ENCODE measurements around the gene EBF3.

EBF3 gene

DNA sequence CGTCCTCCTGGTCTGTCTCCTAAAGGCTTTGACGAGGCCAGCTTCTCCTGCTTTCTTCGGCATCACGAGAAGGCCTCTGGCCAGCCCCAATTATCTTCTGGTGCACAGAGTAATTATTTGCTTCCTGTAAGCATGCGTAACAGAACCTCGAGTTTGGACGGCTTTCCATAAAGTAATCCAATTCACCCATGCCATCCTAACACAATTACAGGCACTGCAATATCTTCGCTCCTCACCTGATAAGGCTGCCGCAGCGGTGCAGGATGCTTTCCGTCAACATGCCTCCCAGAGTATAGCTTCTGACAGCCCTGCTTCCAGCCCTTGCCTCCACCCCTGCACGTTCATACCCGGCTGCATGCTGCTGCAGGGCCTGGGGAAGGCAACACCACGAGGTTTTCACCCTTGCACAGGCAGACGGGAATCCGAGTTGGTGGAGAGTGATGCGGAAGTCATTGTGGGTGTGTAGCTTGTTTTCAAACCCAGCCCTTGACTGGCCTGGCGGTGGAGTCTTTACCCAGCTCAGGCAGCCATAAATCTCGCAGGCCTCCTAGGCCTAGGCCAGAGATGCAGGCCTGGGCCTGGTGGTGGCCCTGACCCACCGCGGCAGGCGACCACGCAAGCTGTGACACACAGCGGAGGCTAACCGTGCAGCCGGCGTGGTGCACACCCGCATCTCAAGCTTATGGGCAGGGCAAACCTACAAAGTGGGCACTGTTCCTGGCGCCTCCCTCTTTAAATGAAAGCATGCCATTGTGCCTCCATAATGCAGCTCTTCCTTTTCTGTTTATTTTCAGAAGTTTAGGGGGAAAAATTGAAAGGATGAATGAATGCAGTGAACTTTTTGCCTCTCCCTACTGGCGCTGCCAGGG lies 12.7 kb downstream of the EBF3 start:
- peaks cover 6% of the 10 kb centered on the region for H3K27me3 ChIP-seq (ENCODE audit: insufficient read depth, low read length)
- no peaks in the 10 kb centered on the region for H3K36me3 ChIP-seq (ENCODE audit: insufficient read depth, low read length)
- H3K4me1 ChIP-seq (ENCODE audit: insufficient read depth, low read length) = peaks cover 45% of the 10 kb centered on the region
- H3K4me3 ChIP-seq (ENCODE audit: low read length) = no peak overlapping the region
- H3K9me3 ChIP-seq (ENCODE audit: low read length) = no peaks in the 10 kb centered on the region
- no peak overlapping the region for H2AFZ ChIP-seq (ENCODE audit: low read depth, low read length)

- no peaks in the 10 kb centered on the region for H3K9me3 ChIP-seq (ENCODE audit: low read length)
- no peak overlapping the region for H2AFZ ChIP-seq (ENCODE audit: low read depth, low read length)
- no peaks in the 10 kb centered on the region for H3K36me3 ChIP-seq (ENCODE audit: insufficient read depth, low read length)
- peaks cover 45% of the 10 kb centered on the region for H3K4me1 ChIP-seq (ENCODE audit: insufficient read depth, low read length)
- H3K4me3 ChIP-seq (ENCODE audit: low read length) = no peak overlapping the region
- no peaks in the 10 kb centered on the region for H3K27me3 ChIP-seq (ENCODE audit: insufficient read depth, low read length)
Measured at GRCh38 chr10:129950676-129951075, 13.4 kb downstream of the EBF3 start.

- Histone ChIP-seq H3K4me1 (ENCODE audit: insufficient read depth, low read length) (peaks cover 45% of the 10 kb centered on the region), H3K36me3 (ENCODE audit: insufficient read depth, low read length) (no peaks in the 10 kb centered on the region), H3K4me3 (ENCODE audit: low read length) (peak overlapping the region; percentile 16)
Measured at GRCh38 chr10:129949891-129950291, 14.2 kb downstream of the EBF3 start.

DNA sequence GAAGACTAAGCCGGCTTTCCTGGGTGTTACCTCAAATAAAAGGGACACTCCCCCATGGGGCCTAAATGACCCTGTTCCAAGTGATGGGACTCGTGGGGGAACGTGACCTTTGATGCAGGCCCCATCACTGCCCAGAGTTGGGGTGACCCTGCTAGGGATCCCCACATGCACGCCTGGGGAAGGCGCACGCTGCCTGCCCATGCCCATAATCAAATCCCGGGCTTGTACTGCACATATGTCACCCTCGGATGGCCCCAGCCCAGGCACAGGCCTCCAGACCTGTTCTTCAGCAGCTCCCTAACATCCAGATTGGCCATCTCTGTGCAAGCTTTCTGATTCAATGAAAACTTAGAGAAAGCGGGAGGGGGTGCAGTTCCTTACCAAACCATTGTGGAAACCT lies 14.7 kb downstream of the EBF3 start:
- no peak overlapping the region for H3K4me3 ChIP-seq (ENCODE audit: low read length)
- H3K36me3 ChIP-seq (ENCODE audit: insufficient read depth, low read length) = no peaks in the 10 kb centered on the region
- H2AFZ ChIP-seq (ENCODE audit: low read depth, low read length) = no peak overlapping the region
- no peaks in the 10 kb centered on the region for H3K27me3 ChIP-seq (ENCODE audit: insufficient read depth, low read length)
- no peaks in the 10 kb centered on the region for H3K9me3 ChIP-seq (ENCODE audit: low read length)
- H3K4me1 ChIP-seq (ENCODE audit: insufficient read depth, low read length) = peaks cover 44% of the 10 kb centered on the region

More at GRCh38 chr10:129949891-129950291, 14.2 kb downstream of the EBF3 start:
- Histone ChIP-seq H3K27me3 (ENCODE audit: insufficient read depth, low read length) (no peaks in the 10 kb centered on the region), H3K9me3 (ENCODE audit: low read length) (no peaks in the 10 kb centered on the region), H2AFZ (ENCODE audit: low read depth, low read length) (peak overlapping the region; percentile 70)

GRCh38 chr10:129946859-129947258 lies 17.2 kb downstream of the EBF3 start:
- Histone ChIP-seq H2AFZ (ENCODE audit: low read depth, low read length) (no peak overlapping the region), H3K4me3 (ENCODE audit: low read length) (no peak overlapping the region), H3K9me3 (ENCODE audit: low read length) (no peaks in the 10 kb centered on the region), H3K36me3 (ENCODE audit: insufficient read depth, low read length) (no peaks in the 10 kb centered on the region), H3K4me1 (ENCODE audit: insufficient read depth, low read length) (peaks cover 24% of the 10 kb centered on the region), H3K27me3 (ENCODE audit: insufficient read depth, low read length) (no peaks in the 10 kb centered on the region)

GRCh38 chr10:129945941-129946760 lies 17.9 kb downstream of the EBF3 start:
- Histone ChIP-seq H2AFZ (ENCODE audit: low read depth, low read length) (no peak overlapping the region), H3K9me3 (ENCODE audit: low read length) (no peaks in the 10 kb centered on the region), H3K4me1 (ENCODE audit: insufficient read depth, low read length) (peaks cover 20% of the 10 kb centered on the region), H3K36me3 (ENCODE audit: insufficient read depth, low read length) (no peaks in the 10 kb centered on the region), H3K4me3 (ENCODE audit: low read length) (no peak overlapping the region), H3K27me3 (ENCODE audit: insufficient read depth, low read length) (no peaks in the 10 kb centered on the region)

DNA sequence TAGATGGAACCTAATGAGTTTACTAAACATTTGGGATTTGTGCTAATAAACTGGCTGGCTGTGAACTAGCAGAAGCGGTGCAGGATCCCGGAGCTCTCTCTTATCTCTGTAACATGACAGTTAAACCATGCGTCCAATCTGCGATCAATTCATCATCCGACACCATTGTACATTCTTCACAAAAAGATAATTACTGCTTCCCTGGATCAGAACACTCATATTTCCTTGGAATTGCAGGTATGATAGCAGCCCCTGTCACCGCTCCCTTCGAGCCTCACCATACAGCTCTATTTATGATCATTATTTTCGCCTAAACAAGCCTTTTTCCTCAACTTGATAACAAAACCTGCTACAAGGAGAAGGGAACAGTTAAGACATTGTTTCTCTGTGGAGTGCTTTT lies 18.5 kb downstream of the EBF3 start:
- Histone ChIP-seq H3K9me3 (ENCODE audit: low read length) (no peaks in the 10 kb centered on the region), H2AFZ (ENCODE audit: low read depth, low read length) (no peak overlapping the region), H3K36me3 (ENCODE audit: insufficient read depth, low read length) (no peaks in the 10 kb centered on the region), H3K27me3 (ENCODE audit: insufficient read depth, low read length) (no peaks in the 10 kb centered on the region), H3K4me1 (ENCODE audit: insufficient read depth, low read length) (peaks cover 14% of the 10 kb centered on the region), H3K4me3 (ENCODE audit: low read length) (no peak overlapping the region)

DNA sequence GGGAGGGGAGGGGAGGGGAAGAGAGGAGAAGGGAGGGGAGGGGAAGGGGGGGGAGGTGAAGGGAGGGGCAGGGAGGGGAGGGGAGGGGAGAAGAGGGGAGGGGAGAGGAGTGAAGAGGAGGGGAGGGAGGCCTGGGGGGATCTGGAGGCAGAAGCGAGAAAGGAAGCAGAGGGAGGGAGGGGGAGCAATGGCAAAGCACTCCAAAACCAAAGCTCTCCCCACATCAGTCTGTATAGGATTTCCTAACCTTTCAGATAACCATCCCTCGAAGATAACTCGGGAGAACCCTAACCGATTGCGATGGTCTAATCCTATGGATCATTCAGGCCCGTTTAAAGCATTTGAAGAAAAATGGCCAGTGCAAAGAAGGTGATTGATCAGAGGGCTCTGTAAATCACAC lies 19.0 kb downstream of the EBF3 start:
- no peaks in the 10 kb centered on the region for H3K9me3 ChIP-seq (ENCODE audit: low read length)
- no peaks in the 10 kb centered on the region for H3K36me3 ChIP-seq (ENCODE audit: insufficient read depth, low read length)
- H2AFZ ChIP-seq (ENCODE audit: low read depth, low read length) = no peak overlapping the region
- peaks cover 10% of the 10 kb centered on the region for H3K4me1 ChIP-seq (ENCODE audit: insufficient read depth, low read length)
- H3K27me3 ChIP-seq (ENCODE audit: insufficient read depth, low read length) = no peaks in the 10 kb centered on the region
- H3K4me3 ChIP-seq (ENCODE audit: low read length) = no peak overlapping the region

DNA sequence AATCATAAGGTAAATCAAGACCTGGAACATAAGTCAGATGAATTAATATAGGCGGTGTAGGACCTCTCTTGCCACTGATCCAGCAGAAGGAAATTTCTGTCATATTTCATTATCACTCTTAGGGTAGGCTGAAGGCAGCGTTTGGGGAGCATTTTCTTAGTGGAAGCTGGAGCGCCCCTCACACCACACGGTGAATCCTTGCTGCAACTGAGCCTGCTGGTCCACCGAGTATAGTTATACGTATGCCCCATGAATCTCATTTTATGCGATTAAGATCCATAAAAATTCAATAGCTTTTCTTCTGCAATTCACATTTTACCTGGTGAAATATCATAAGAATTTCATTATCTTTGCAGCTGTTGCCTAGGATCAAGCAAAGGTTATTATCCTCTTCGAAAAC lies 19.6 kb downstream of the EBF3 start:
- Histone ChIP-seq H3K4me1 (ENCODE audit: insufficient read depth, low read length) (peaks cover 5% of the 10 kb centered on the region), H2AFZ (ENCODE audit: low read depth, low read length) (no peak overlapping the region), H3K9me3 (ENCODE audit: low read length) (no peaks in the 10 kb centered on the region), H3K4me3 (ENCODE audit: low read length) (no peak overlapping the region), H3K36me3 (ENCODE audit: insufficient read depth, low read length) (no peaks in the 10 kb centered on the region), H3K27me3 (ENCODE audit: insufficient read depth, low read length) (no peaks in the 10 kb centered on the region)

DNA sequence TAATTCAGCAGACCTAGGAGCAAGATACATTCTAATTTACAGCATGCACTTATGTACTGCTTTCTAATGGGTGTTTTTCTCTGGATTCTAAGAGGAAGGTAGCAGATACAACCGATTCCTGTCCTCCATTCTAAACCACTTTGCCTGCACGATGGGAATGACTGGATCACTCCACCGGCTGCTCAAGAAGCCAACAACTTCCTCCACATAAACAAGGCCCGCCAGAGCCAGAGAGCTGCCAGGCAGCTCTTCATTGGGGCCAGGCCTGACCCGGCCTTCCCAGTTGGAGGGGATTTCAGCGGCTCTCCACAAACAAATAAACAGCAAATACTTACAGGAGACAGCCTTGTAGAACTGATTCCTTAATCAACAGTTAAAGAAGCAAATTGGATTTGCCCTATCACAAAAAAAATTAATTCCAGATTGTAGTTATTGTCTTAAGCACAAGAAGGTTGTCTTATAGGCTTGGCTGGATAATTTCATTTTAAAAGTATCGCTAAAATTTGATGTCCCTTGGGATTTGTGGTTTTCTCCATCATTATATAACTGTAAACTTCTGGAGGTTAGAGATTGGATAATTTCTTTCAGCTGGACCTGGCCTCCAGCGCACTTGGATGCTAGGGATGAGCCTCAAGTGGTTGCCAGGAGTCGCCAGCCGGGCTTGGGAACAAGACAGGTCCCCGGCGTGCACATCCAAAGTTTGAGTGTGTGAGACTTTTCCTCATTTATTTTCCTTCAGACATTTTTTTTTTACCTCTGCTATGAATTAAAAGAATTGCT lies 20.9 kb downstream of the EBF3 start:
- peaks cover 3% of the 10 kb centered on the region for H3K4me1 ChIP-seq (ENCODE audit: insufficient read depth, low read length)
- H3K36me3 ChIP-seq (ENCODE audit: insufficient read depth, low read length) = no peaks in the 10 kb centered on the region
- no peak overlapping the region for H2AFZ ChIP-seq (ENCODE audit: low read depth, low read length)
- no peaks in the 10 kb centered on the region for H3K27me3 ChIP-seq (ENCODE audit: insufficient read depth, low read length)
- H3K9me3 ChIP-seq (ENCODE audit: low read length) = no peaks in the 10 kb centered on the region
- H3K4me3 ChIP-seq (ENCODE audit: low read length) = no peak overlapping the region

- Histone ChIP-seq H2AFZ (ENCODE audit: low read depth, low read length) (no peak overlapping the region), H3K4me1 (ENCODE audit: insufficient read depth, low read length) (peaks cover 3% of the 10 kb centered on the region), H3K9me3 (ENCODE audit: low read length) (no peaks in the 10 kb centered on the region), H3K27me3 (ENCODE audit: insufficient read depth, low read length) (no peaks in the 10 kb centered on the region), H3K4me3 (ENCODE audit: low read length) (no peak overlapping the region), H3K36me3 (ENCODE audit: insufficient read depth, low read length) (no peaks in the 10 kb centered on the region)
Measured at GRCh38 chr10:129942391-129942790, 21.7 kb downstream of the EBF3 start.

DNA sequence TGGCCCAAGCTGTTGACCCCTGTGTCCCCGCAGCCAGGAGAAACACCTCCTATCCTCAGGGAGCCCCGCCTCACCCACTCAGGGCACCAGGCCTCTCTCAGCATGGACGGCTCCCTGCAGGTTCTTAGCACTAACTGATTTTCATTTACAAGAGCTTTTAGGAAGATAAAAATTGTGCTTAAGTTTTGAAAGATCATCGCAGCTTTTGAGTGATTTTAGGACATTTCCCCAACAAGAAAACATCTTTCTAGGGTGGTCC lies 22.1 kb downstream of the EBF3 start:
- Histone ChIP-seq H3K4me3 (ENCODE audit: low read length) (no peak overlapping the region), H3K4me1 (ENCODE audit: insufficient read depth, low read length) (peaks cover 3% of the 10 kb centered on the region), H3K9me3 (ENCODE audit: low read length) (no peaks in the 10 kb centered on the region), H3K36me3 (ENCODE audit: insufficient read depth, low read length) (no peaks in the 10 kb centered on the region), H2AFZ (ENCODE audit: low read depth, low read length) (no peak overlapping the region), H3K27me3 (ENCODE audit: insufficient read depth, low read length) (no peaks in the 10 kb centered on the region)
